Epithelial cell of alveolus of lung (primary cell): ENCODE data around the gene GAA. TPM values are rescaled to one million over a fixed set of nuclear protein-coding genes. Genes with fewer than 3 reads are reported as not detected.

Experiments
- total RNA-seq: library from RNA; depleted of rRNA; stranded (reverse); fragments of >200 nt; gene quantifications from 2 replicates; pipeline ENCODE4 v1.2.1, GENCODE V29; 2015

The GAA gene
- total RNA-seq: 38.7 and 180 TPM in 2 replicates

DNA sequence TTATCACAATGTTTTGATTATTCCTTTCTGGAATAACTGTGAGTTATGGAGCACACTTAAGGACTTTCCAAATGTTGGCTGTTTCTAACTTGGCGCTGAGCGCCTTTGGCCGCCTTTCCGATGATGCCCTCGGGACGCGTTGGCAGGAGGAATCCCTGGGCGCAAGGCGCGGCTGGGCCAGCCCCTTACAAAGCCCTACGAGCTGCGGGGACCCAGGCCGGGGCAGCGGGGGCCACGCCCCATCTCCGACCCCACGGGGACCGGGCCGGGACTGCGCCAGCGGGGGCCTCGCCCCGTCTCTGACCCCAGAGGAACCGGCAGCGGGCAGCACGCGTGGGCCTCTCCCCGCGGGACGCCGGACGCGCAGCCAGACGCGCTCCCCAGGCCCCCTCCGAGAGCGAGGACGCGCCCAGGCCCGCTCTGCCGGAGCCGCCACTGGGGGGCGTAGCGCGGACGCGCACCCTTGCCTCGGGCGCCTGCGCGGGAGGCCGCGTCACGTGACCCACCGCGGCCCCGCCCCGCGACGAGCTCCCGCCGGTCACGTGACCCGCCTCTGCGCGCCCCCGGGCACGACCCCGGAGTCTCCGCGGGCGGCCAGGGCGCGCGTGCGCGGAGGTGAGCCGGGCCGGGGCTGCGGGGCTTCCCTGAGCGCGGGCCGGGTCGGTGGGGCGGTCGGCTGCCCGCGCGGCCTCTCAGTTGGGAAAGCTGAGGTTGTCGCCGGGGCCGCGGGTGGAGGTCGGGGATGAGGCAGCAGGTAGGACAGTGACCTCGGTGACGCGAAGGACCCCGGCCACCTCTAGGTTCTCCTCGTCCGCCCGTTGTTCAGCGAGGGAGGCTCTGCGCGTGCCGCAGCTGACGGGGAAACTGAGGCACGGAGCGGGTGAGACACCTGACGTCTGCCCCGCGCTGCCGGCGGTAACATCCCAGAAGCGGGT lies at the start of gene GAA:
Gene GAA, plus strand, starts transcription at position 571 of the 935 bp plus-strand sequence. CDS start 3,006 bp downstream, outside the sequence.

DNA sequence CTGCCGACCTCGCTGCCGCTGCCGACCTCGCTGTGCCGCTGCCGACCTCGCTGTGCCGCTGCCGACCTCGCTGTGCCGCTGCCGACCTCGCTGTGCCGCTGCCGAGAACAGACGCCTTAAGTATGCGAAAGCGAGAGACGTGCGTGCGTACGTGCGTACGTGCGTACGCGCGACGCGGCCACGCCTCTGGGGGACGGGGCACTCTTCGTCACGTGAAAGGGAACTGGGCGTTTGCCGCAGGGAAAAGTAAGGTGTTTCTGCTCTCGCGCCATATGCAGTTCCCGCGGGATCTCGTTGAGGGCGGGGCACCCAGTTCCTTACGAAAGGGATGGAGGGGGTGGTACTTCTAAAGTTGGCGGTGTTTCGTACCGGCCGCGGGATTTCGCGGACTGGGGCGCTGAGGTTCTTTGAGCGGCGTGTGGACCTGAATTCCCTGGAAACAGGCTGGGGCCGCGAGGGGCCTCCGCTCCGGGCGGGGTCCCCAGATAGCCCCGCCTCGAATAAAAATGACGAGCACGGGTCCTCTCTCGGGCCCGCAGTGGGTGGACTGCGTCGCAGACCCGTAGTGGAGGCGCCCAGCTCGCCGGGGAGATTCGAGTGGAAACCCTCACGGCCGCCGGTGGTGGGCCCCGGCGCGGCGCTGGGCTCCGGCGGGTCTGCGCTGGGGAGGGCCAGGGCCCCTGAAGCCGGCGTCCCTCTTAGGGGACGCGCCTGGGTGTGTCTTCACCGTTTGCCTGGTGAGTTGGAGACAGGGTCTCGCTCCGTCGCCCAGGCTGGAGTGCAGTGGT lies 45.8 kb downstream of the GAA start, which contains the start of gene EIF4A3:
Gene EIF4A3, minus strand, starts transcription at position 94 of the 788 bp plus-strand sequence. CDS start 167 bp downstream, outside the sequence.

Other genes with a start within 250 kb of the GAA start
- gene TBC1D16, start 65.7 kb upstream of the GAA start, total RNA-seq: 30.8 and 50.2 TPM in 2 replicates
- gene CCDC40, start 64.9 kb upstream of the GAA start, total RNA-seq: 0.91 and 2.8 TPM in 2 replicates
- 69.6 and 77.8 TPM in 2 replicates for gene EIF4A3, start 45.5 kb downstream of the GAA start, total RNA-seq
- 0.16 TPM in 1 of 2 replicates, not detected in the other for gene CARD14, start 68.4 kb downstream of the GAA start, total RNA-seq
- gene SGSH, start 118.8 kb downstream of the GAA start, total RNA-seq: 9.1 and 33.5 TPM in 2 replicates
- 4.7 and 9.2 TPM in 2 replicates for gene SLC26A11, start 118.8 kb downstream of the GAA start, total RNA-seq
- 45.6 and 56.7 TPM in 2 replicates for gene RNF213, start 159.3 kb downstream of the GAA start, total RNA-seq